Neural crest cell (in vitro differentiated cells): ENCODE results near the gene MPP2. TPM values are rescaled to one million over a fixed set of nuclear protein-coding genes. Genes with fewer than 3 reads are reported as not detected.

Experiments
- DNase-seq: peaks from one replicate; pipeline ENCODE4 v3.0.0; 2021; ENCODE audit warnings: low read depth, mixed read lengths, low spot score
- H3K27ac Mint-ChIP-seq: one replicate; pipeline ENCODE4 v1.8.0; 2021; ENCODE audit warnings: mild to moderate bottlenecking, mixed read lengths; ENCODE audit not compliant: unreplicated experiment
- H3K27me3 Mint-ChIP-seq: 2 replicates; pipeline ENCODE4 v1.8.0; 2021; ENCODE audit warnings: low read depth, mild to moderate bottlenecking, mixed read lengths
- H3K36me3 Mint-ChIP-seq: 2 replicates; pipeline ENCODE4 v1.8.0; 2021; ENCODE audit warnings: low read depth, mild to moderate bottlenecking, mixed read lengths
- H3K4me1 Mint-ChIP-seq: 2 replicates; pipeline ENCODE4 v1.8.0; 2021; ENCODE audit warnings: mixed read lengths
- H3K4me3 Mint-ChIP-seq: one replicate; pipeline ENCODE4 v1.8.0; 2021; ENCODE audit warnings: mild to moderate bottlenecking, mixed read lengths
- H3K9me3 Mint-ChIP-seq: 2 replicates; pipeline ENCODE4 v1.8.0; 2021; ENCODE audit warnings: mixed read lengths
- CTCF ChIP-seq: fragments of 200-600 bp; sonication (generic); conservative IDR thresholded peaks from 2 replicates; pipeline ENCODE4 v1.5.0; 2021; ENCODE audit warnings: antibody characterized with exemption, mild to moderate bottlenecking
- total RNA-seq: library from RNA; stranded (reverse); gene quantifications from 2 replicates; pipeline ENCODE4 v1.2.1, GENCODE V29; 2021

The MPP2 gene
- total RNA-seq, 1 donor from 2014 or later = 29.8 TPM

GRCh38 chr17:43877031-43877430 lies 30.3 kb downstream of the MPP2 start:
- Mint-ChIP-seq H3K4me3 (no peak overlapping the region), H3K27ac (no peak overlapping the region), H3K9me3 (no peaks in the 10 kb centered on the region), H3K27me3 (no peaks in the 10 kb centered on the region), H3K4me1 (peaks cover 6% of the 10 kb centered on the region), H3K36me3 (no peaks in the 10 kb centered on the region)
- DNase-seq = no peak
- TF ChIP-seq CTCF = no peak

- no peak for TF ChIP-seq CTCF
- DNase-seq = no peak
- Mint-ChIP-seq H3K36me3 (no peaks in the 10 kb centered on the region), H3K9me3 (no peaks in the 10 kb centered on the region), H3K27ac (no peak overlapping the region), H3K27me3 (no peaks in the 10 kb centered on the region), H3K4me1 (peaks cover 6% of the 10 kb centered on the region), H3K4me3 (no peak overlapping the region)
These were observed 31.7 kb downstream of the MPP2 start for GRCh38 chr17:43875476-43876147.

- H3K4me3 Mint-ChIP-seq = no peak overlapping the region
- peaks cover 3% of the 10 kb centered on the region for H3K27me3 Mint-ChIP-seq
- no peak for DNase-seq
- H3K9me3 Mint-ChIP-seq = no peaks in the 10 kb centered on the region
- H3K4me1 Mint-ChIP-seq = peaks cover 6% of the 10 kb centered on the region
- H3K27ac Mint-ChIP-seq = no peak overlapping the region
- H3K36me3 Mint-ChIP-seq = no peaks in the 10 kb centered on the region
- no peak for TF ChIP-seq CTCF
These were observed 33.0 kb downstream of the MPP2 start for GRCh38 chr17:43874293-43874692.

- Mint-ChIP-seq H3K4me3 (no peak overlapping the region), H3K36me3 (no peaks in the 10 kb centered on the region), H3K27me3 (peaks cover 3% of the 10 kb centered on the region), H3K27ac (no peak overlapping the region), H3K4me1 (peaks cover 3% of the 10 kb centered on the region), H3K9me3 (no peaks in the 10 kb centered on the region)
- no peak for DNase-seq
- TF ChIP-seq CTCF = no peak
These were observed 33.5 kb downstream of the MPP2 start for GRCh38 chr17:43873815-43874214.

- Mint-ChIP-seq H3K27ac (no peak overlapping the region), H3K27me3 (peaks cover 10% of the 10 kb centered on the region), H3K9me3 (no peaks in the 10 kb centered on the region), H3K36me3 (no peaks in the 10 kb centered on the region), H3K4me3 (no peak overlapping the region), H3K4me1 (no peaks in the 10 kb centered on the region)
- no peak for TF ChIP-seq CTCF
- no peak for DNase-seq
These were observed 34.2 kb downstream of the MPP2 start for GRCh38 chr17:43873091-43873490.
